GM23338 (cell line): ENCODE results near the gene TIMM44. TPM values are rescaled to one million over a fixed set of nuclear protein-coding genes. Genes with fewer than 3 reads are reported as not detected.

Source experiments
- ATAC-seq: fragments of 200-7000 bp; cut with Tn5 transposase; 3 replicates; pipeline ENCODE4 v1.9.1; 2020
- DNase-seq: peaks from one replicate; pipeline ENCODE4 v3.0.0-alpha.2; 2015; ENCODE audit warnings: low spot score
- H2AFZ ChIP-seq: fragments of 200-600 bp; sonication (generic); 2 replicates; pipeline ENCODE4 v1.8.0; 2016; ENCODE audit warnings: antibody characterized with exemption, mild to moderate bottlenecking, moderate library complexity
- H3F3A ChIP-seq: fragments of 200-600 bp; sonication (generic); replicated peaks from 2 replicates; pipeline ENCODE4 v1.8.0; 2017; ENCODE audit warnings: antibody characterized with exemption, mixed run types, low read depth
- H3K27ac ChIP-seq: fragments of 200-600 bp; sonication (generic); 2 replicates; pipeline ENCODE4 v1.6.1; 2016; ENCODE audit warnings: low read depth
- H3K27me3 ChIP-seq: fragments of 200-600 bp; sonication (generic); 2 replicates; pipeline ENCODE4 v1.8.0; 2016; ENCODE audit warnings: mild to moderate bottlenecking, mixed run types, moderate library complexity; ENCODE audit not compliant: insufficient read depth
- H3K36me3 ChIP-seq: fragments of 200-600 bp; sonication (generic); 2 replicates; pipeline ENCODE4 v1.8.0; 2016; ENCODE audit warnings: mild to moderate bottlenecking; ENCODE audit not compliant: insufficient read depth
- H3K4me1 ChIP-seq: fragments of 200-600 bp; sonication (generic); 2 replicates; pipeline ENCODE4 v1.8.0; 2016; ENCODE audit warnings: mild to moderate bottlenecking, moderate library complexity; ENCODE audit not compliant: insufficient read depth
- H3K4me2 ChIP-seq: fragments of 200-600 bp; sonication (generic); 2 replicates; pipeline ENCODE4 v1.7.1; 2017; ENCODE audit warnings: mixed run types
- H3K4me3 ChIP-seq: fragments of 200-600 bp; sonication (generic); 2 replicates; pipeline ENCODE4 v1.6.1; 2016; ENCODE audit warnings: mixed run types
- H3K79me2 ChIP-seq: fragments of 200-600 bp; sonication (generic); replicated peaks from 2 replicates; pipeline ENCODE4 v1.8.0; 2017; ENCODE audit warnings: mild to moderate bottlenecking; ENCODE audit not compliant: insufficient read depth
- H3K9me2 ChIP-seq: fragments of 200-600 bp; sonication (generic); 2 replicates; pipeline ENCODE4 v1.8.0; 2017; ENCODE audit not compliant: insufficient read depth
- H4K20me1 ChIP-seq: fragments of 200-600 bp; sonication (generic); replicated peaks from 2 replicates; pipeline ENCODE4 v1.8.0; 2017; ENCODE audit warnings: mild to moderate bottlenecking; ENCODE audit not compliant: insufficient read depth
- H3K27ac Mint-ChIP-seq: 2 replicates; pipeline ENCODE4 v1.8.0; 2020; ENCODE audit warnings: inconsistent platforms, mild to moderate bottlenecking, moderate library complexity, mixed read lengths
- H3K27me3 Mint-ChIP-seq: 3 replicates; pipeline ENCODE4 v1.8.0; 2022; ENCODE audit warnings: low read depth, mild to moderate bottlenecking, moderate library complexity, mixed read lengths, inconsistent platforms; ENCODE audit not compliant: insufficient read depth, poor library complexity
- H3K36me3 Mint-ChIP-seq: 3 replicates; pipeline ENCODE4 v1.8.0; 2021; ENCODE audit warnings: low read depth, mild to moderate bottlenecking, inconsistent platforms, moderate library complexity, mixed read lengths
- H3K4me1 Mint-ChIP-seq: 3 replicates; pipeline ENCODE4 v1.8.0; 2020; ENCODE audit warnings: mild to moderate bottlenecking, inconsistent platforms, mixed read lengths
- H3K4me3 Mint-ChIP-seq: 3 replicates; pipeline ENCODE4 v1.8.0; 2021; ENCODE audit warnings: moderate library complexity, mild to moderate bottlenecking, inconsistent platforms, mixed read lengths
- H3K9me3 Mint-ChIP-seq: 3 replicates; pipeline ENCODE4 v1.8.0; 2020; ENCODE audit warnings: moderate library complexity, mild to moderate bottlenecking, inconsistent platforms, mixed read lengths
- CREB1 ChIP-seq: fragments of 250-450 bp; sonication (Bioruptor Pico); IDR thresholded peaks from 2 replicates; pipeline ENCODE4 v1.5.0; 2020; ENCODE audit warnings: low read depth, mild to moderate bottlenecking, moderate library complexity
- EZH2 ChIP-seq: fragments of 200-600 bp; sonication (generic); IDR thresholded peaks from one replicate; pipeline ENCODE4 v1.8.0; 2017; ENCODE audit warnings: antibody characterized with exemption, mild to moderate bottlenecking, low read depth; ENCODE audit not compliant: unreplicated experiment
- EZH2phosphoT487 ChIP-seq: fragments of 200-600 bp; sonication (generic); IDR thresholded peaks from one replicate; pipeline ENCODE4 v1.8.1; 2018; ENCODE audit warnings: antibody characterized with exemption; ENCODE audit not compliant: unreplicated experiment
- JUNB ChIP-seq: IDR thresholded peaks from one replicate; pipeline ENCODE4 v1.6.1; 2016; ENCODE audit warnings: antibody characterized with exemption; ENCODE audit not compliant: unreplicated experiment
- NANOG ChIP-seq: IDR thresholded peaks from 2 replicates; pipeline ENCODE4 v1.6.1; 2016; ENCODE audit warnings: antibody characterized with exemption, borderline replicate concordance
- ZNF114 ChIP-seq: fragments of 250-450 bp; sonication (Bioruptor Pico); IDR thresholded peaks from 2 replicates; pipeline ENCODE4 v1.5.0; 2020; ENCODE audit warnings: mild to moderate bottlenecking, moderate library complexity
- ZNF331 ChIP-seq: fragments of 250-450 bp; sonication (Bioruptor Pico); IDR thresholded peaks from 2 replicates; pipeline ENCODE4 v1.5.0; 2020; ENCODE audit warnings: low read depth, mild to moderate bottlenecking, moderate library complexity
- polyA plus RNA-seq: library from polyadenylated mRNA; unstranded; fragments of >200 nt; fragmentation: Nextera tagmentation; extraction: Ambion mirVana; gene quantifications from 2 replicates; pipeline ENCODE4 v1.2.1, GENCODE V29; 2016
- total RNA-seq: library from RNA; depleted of rRNA; stranded (reverse); fragments of >200 nt; shearing (Covaris generic); gene quantifications from 2 replicates; pipeline ENCODE4 v1.2.3, GENCODE V29; 2014
- TF ChIP-seq, protein P1 (sequence below): IDR thresholded peaks from one replicate; pipeline ENCODE4 v1.6.1; 2018; ENCODE audit warnings: antibody characterized with exemption; ENCODE audit not compliant: unreplicated experiment
- TF ChIP-seq, protein P2 (sequence below), 2 experiments: fragments of 200-600 bp in 1 of 2; sonication (generic) in 1 of 2; conservative IDR thresholded peaks; 2 replicates each; pipeline versions ENCODE4 v1.5.1 to v1.6.1; 2016 to 2017; ENCODE audit warnings: antibody characterized with exemption in 2 of 2, low read depth in 2 of 2, mild to moderate bottlenecking in 2 of 2, moderate library complexity in 1 of 2
- TF ChIP-seq, protein P3 (sequence below): IDR thresholded peaks from 2 replicates; pipeline ENCODE4 v1.6.1; 2016; ENCODE audit warnings: antibody characterized with exemption
- TF ChIP-seq, protein P4 (sequence below): fragments of 250-450 bp; sonication (Bioruptor Pico); IDR thresholded peaks from 2 replicates; pipeline ENCODE4 v1.5.0; 2020; ENCODE audit warnings: mild to moderate bottlenecking, moderate library complexity

The TIMM44 gene
- total and polyA plus RNA-seq, 2 experiments from 2014 or later: 125 to 128 TPM

DNA sequence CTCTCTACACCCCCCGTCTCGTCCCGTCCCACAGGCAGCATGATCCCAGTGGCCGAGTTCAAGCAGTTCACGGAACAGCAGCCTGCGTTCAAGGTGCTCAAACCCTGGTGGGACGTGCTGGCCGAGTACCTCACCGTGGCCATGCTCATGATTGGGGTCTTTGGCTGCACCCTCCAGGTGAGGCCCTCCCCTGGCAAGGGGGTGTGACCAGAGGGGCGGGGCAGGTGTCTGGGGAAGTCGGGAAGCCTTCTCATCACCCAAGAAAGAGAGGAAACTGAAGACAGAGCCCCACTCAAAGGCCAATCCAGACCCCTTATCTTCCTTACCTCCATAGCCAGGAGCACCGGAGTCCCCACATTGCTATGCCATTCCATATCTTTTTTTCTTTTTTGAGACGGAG is 47.9 kb downstream of the TIMM44 start (continued):
- TF ChIP-seq NANOG (no peak), JUNB (no peak), EZH2phosphoT487 (no peak)
- TF ChIP-seq, protein P1, sequence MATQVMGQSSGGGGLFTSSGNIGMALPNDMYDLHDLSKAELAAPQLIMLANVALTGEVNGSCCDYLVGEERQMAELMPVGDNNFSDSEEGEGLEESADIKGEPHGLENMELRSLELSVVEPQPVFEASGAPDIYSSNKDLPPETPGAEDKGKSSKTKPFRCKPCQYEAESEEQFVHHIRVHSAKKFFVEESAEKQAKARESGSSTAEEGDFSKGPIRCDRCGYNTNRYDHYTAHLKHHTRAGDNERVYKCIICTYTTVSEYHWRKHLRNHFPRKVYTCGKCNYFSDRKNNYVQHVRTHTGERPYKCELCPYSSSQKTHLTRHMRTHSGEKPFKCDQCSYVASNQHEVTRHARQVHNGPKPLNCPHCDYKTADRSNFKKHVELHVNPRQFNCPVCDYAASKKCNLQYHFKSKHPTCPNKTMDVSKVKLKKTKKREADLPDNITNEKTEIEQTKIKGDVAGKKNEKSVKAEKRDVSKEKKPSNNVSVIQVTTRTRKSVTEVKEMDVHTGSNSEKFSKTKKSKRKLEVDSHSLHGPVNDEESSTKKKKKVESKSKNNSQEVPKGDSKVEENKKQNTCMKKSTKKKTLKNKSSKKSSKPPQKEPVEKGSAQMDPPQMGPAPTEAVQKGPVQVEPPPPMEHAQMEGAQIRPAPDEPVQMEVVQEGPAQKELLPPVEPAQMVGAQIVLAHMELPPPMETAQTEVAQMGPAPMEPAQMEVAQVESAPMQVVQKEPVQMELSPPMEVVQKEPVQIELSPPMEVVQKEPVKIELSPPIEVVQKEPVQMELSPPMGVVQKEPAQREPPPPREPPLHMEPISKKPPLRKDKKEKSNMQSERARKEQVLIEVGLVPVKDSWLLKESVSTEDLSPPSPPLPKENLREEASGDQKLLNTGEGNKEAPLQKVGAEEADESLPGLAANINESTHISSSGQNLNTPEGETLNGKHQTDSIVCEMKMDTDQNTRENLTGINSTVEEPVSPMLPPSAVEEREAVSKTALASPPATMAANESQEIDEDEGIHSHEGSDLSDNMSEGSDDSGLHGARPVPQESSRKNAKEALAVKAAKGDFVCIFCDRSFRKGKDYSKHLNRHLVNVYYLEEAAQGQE: no peak
- TF ChIP-seq, protein P2, sequence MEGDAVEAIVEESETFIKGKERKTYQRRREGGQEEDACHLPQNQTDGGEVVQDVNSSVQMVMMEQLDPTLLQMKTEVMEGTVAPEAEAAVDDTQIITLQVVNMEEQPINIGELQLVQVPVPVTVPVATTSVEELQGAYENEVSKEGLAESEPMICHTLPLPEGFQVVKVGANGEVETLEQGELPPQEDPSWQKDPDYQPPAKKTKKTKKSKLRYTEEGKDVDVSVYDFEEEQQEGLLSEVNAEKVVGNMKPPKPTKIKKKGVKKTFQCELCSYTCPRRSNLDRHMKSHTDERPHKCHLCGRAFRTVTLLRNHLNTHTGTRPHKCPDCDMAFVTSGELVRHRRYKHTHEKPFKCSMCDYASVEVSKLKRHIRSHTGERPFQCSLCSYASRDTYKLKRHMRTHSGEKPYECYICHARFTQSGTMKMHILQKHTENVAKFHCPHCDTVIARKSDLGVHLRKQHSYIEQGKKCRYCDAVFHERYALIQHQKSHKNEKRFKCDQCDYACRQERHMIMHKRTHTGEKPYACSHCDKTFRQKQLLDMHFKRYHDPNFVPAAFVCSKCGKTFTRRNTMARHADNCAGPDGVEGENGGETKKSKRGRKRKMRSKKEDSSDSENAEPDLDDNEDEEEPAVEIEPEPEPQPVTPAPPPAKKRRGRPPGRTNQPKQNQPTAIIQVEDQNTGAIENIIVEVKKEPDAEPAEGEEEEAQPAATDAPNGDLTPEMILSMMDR (conservative IDR thresholded peaks at IDR 0.05; ENCODE audit: low read depth in 2 of 2): no peak
- TF ChIP-seq, protein P3, sequence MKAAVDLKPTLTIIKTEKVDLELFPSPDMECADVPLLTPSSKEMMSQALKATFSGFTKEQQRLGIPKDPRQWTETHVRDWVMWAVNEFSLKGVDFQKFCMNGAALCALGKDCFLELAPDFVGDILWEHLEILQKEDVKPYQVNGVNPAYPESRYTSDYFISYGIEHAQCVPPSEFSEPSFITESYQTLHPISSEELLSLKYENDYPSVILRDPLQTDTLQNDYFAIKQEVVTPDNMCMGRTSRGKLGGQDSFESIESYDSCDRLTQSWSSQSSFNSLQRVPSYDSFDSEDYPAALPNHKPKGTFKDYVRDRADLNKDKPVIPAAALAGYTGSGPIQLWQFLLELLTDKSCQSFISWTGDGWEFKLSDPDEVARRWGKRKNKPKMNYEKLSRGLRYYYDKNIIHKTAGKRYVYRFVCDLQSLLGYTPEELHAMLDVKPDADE: no peak

DNA sequence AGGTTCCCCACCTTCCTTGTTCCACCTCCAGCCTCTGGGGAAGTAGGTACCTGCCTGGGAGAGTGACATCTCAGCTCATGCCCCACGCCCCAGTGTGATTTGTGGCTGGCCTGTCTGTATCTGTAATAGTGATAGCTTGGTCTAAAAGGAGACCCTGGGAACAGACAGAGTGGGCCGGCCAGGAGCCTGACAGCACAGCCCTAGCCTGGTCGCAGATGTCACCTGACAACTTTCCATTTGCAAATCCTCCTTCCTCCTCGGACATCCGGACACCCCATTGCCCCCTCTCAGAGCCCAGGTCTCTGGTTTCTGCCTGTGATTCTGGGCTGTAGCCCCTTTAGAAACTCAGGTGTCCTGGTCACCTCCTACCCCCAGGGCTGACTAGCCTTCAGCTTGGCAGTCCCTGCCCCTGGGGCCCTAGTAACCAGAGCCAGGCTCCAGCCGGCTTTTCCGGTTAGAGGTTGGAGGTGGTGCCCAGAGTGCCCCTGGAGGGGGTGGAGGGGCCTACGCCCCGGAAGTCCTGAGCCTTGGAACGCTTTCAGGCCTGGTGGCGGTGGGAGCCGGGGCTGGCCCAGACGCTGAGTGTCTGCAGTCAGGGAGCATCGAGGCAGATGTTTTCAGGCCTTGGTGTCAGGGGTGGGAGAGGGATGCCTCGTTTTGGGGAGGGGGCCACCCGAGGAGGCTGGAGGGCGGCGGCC is 48.7 kb downstream of the TIMM44 start:
- H3K4me3 ChIP-seq: no peak overlapping the region
- Mint-ChIP-seq H3K27ac (no peak overlapping the region), H3K9me3 (no peaks in the 10 kb centered on the region), H3K4me3 (no peak overlapping the region), H3K36me3 (peaks cover 8% of the 10 kb centered on the region; the same call in 2 of the 3 replicates), H3K27me3 (peaks cover 6% of the 10 kb centered on the region), H3K4me1 (peaks cover 5% of the 10 kb centered on the region)
- ATAC-seq (peak; percentile 87), DNase-seq (peak; percentile 59)
- H3K9me2 ChIP-seq: no peaks in the 10 kb centered on the region
- no peaks in the 10 kb centered on the region; the same call in 1 of the 2 replicates for H4K20me1 ChIP-seq
- H2AFZ ChIP-seq: no peak overlapping the region
- no peaks in the 10 kb centered on the region for H3F3A ChIP-seq
- H3K27ac ChIP-seq: no peak overlapping the region
- no peaks in the 10 kb centered on the region for H3K79me2 ChIP-seq
- 0 out of 2 replicates have a peak, but pooled peaks cover 3% of the 10 kb centered on the region for H3K4me1 ChIP-seq
- no peak overlapping the region for H3K4me2 ChIP-seq
- no peaks in the 10 kb centered on the region for H3K36me3 ChIP-seq
- no peaks in the 10 kb centered on the region for H3K27me3 ChIP-seq
- no peak for TF ChIP-seq CREB1
- TF ChIP-seq ZNF114: no peak
- no peak for TF ChIP-seq NANOG
- no peak for TF ChIP-seq ZNF331 (CRISPR knock-in tag)
- no peak for TF ChIP-seq EZH2
- TF ChIP-seq, protein P4, sequence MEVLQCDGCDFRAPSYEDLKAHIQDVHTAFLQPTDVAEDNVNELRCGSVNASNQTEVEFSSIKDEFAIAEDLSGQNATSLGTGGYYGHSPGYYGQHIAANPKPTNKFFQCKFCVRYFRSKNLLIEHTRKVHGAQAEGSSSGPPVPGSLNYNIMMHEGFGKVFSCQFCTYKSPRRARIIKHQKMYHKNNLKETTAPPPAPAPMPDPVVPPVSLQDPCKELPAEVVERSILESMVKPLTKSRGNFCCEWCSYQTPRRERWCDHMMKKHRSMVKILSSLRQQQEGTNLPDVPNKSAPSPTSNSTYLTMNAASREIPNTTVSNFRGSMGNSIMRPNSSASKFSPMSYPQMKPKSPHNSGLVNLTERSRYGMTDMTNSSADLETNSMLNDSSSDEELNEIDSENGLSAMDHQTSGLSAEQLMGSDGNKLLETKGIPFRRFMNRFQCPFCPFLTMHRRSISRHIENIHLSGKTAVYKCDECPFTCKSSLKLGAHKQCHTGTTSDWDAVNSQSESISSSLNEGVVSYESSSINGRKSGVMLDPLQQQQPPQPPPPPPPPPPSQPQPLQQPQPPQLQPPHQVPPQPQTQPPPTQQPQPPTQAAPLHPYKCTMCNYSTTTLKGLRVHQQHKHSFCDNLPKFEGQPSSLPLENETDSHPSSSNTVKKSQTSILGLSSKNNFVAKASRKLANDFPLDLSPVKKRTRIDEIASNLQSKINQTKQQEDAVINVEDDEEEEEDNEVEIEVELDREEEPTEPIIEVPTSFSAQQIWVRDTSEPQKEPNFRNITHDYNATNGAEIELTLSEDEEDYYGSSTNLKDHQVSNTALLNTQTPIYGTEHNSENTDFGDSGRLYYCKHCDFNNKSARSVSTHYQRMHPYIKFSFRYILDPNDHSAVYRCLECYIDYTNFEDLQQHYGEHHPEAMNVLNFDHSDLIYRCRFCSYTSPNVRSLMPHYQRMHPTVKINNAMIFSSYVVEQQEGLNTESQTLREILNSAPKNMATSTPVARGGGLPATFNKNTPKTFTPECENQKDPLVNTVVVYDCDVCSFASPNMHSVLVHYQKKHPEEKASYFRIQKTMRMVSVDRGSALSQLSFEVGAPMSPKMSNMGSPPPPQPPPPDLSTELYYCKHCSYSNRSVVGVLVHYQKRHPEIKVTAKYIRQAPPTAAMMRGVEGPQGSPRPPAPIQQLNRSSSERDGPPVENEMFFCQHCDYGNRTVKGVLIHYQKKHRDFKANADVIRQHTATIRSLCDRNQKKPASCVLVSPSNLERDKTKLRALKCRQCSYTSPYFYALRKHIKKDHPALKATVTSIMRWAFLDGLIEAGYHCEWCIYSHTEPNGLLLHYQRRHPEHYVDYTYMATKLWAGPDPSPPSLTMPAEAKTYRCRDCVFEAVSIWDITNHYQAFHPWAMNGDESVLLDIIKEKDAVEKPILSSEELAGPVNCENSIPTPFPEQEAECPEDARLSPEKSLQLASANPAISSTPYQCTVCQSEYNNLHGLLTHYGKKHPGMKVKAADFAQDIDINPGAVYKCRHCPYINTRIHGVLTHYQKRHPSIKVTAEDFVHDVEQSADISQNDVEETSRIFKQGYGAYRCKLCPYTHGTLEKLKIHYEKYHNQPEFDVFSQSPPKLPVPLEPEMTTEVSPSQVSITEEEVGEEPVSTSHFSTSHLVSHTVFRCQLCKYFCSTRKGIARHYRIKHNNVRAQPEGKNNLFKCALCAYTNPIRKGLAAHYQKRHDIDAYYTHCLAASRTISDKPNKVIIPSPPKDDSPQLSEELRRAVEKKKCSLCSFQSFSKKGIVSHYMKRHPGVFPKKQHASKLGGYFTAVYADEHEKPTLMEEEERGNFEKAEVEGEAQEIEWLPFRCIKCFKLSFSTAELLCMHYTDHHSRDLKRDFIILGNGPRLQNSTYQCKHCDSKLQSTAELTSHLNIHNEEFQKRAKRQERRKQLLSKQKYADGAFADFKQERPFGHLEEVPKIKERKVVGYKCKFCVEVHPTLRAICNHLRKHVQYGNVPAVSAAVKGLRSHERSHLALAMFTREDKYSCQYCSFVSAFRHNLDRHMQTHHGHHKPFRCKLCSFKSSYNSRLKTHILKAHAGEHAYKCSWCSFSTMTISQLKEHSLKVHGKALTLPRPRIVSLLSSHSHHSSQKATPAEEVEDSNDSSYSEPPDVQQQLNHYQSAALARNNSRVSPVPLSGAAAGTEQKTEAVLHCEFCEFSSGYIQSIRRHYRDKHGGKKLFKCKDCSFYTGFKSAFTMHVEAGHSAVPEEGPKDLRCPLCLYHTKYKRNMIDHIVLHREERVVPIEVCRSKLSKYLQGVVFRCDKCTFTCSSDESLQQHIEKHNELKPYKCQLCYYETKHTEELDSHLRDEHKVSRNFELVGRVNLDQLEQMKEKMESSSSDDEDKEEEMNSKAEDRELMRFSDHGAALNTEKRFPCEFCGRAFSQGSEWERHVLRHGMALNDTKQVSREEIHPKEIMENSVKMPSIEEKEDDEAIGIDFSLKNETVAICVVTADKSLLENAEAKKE (CRISPR knock-in tag): no peak
- no peak for TF ChIP-seq JUNB
